Measurements from ENCODE around the gene SRCIN1.
"Not testable (repeated sequence)": the region's sequence is repeated elsewhere in the genome, so short reads cannot be mapped to it uniquely, and the experiment has no call there.

SRCIN1 gene

GRCh38 chr17:38482039-38482699 lies 123.6 kb downstream of the SRCIN1 start:
- not testable (repeated sequence) for DNase-seq (ENCODE audit: low spot score)

All from hematopoietic multipotent progenitor cell treated with erythropoietin and hydrocortisone succinate and interleukin-3 and kit ligand, for 15 days (in vitro differentiated cells).